GM19025 (cell line): ENCODE results near the gene MX2.

Experiments used
- ATAC-seq: cut with Tn5 transposase; IDR thresholded peaks from one replicate; pipeline ENCODE4 v1.9.1; 2021; ENCODE audit warnings: mild to moderate bottlenecking, low read depth, moderate library complexity; ENCODE audit not compliant: unreplicated experiment

MX2 gene

DNA sequence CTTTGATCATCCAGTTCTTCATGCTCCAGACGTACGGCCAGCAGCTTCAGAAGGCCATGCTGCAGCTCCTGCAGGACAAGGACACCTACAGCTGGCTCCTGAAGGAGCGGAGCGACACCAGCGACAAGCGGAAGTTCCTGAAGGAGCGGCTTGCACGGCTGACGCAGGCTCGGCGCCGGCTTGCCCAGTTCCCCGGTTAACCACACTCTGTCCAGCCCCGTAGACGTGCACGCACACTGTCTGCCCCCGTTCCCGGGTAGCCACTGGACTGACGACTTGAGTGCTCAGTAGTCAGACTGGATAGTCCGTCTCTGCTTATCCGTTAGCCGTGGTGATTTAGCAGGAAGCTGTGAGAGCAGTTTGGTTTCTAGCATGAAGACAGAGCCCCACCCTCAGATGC, 96.7 kb downstream of the MX2 start:
- no peak for ATAC-seq
